Body of pancreas (tissue), 4 donors: ENCODE results near the gene IRX3.

Experiments used
- POLR2A ChIP-seq, 3 donors: fragments of 450-650 bp; IDR thresholded peaks; one replicate each; pipeline ENCODE4 v1.6.1; 2016; ENCODE audit warnings: antibody characterized with exemption in 3 of 3, mild to moderate bottlenecking in 2 of 3
- TF ChIP-seq, protein P1 (sequence below), 7 experiments: fragments of 450-650 bp in 4 of 7; fragments of 200-600 bp in 3 of 7; sonication (generic) in 3 of 7; IDR thresholded peaks; one replicate each; pipeline ENCODE4 v1.5.1; 2016 to 2019; ENCODE audit warnings: antibody characterized with exemption in 7 of 7

DNA sequence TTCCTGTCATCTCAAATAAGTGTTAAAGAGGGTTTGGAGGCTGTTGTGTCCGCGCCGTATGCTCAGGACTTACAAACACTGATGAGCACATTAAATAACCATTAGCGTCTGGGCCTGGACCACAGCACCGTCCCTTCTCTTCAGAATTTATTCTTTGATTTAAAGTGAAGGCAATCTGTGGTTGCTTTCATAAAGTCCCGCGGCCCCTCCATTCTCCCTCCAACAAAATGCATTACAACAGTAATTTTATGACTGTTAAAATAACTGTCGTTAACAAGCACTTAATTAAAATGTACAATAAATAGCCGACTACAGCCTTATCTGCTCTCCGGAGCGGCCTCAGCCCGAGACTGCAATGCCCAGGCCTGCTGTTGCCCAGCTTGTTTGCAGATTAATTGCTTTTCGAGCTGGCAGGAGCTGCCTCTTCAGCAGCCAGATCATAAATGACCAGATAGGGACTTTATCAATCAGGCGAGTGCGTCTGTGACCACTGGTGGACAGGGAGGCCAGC, 30.6 kb upstream of the IRX3 start:
- TF ChIP-seq, protein P1, sequence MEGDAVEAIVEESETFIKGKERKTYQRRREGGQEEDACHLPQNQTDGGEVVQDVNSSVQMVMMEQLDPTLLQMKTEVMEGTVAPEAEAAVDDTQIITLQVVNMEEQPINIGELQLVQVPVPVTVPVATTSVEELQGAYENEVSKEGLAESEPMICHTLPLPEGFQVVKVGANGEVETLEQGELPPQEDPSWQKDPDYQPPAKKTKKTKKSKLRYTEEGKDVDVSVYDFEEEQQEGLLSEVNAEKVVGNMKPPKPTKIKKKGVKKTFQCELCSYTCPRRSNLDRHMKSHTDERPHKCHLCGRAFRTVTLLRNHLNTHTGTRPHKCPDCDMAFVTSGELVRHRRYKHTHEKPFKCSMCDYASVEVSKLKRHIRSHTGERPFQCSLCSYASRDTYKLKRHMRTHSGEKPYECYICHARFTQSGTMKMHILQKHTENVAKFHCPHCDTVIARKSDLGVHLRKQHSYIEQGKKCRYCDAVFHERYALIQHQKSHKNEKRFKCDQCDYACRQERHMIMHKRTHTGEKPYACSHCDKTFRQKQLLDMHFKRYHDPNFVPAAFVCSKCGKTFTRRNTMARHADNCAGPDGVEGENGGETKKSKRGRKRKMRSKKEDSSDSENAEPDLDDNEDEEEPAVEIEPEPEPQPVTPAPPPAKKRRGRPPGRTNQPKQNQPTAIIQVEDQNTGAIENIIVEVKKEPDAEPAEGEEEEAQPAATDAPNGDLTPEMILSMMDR (IDR thresholded peaks at IDR 0.05) = no peak
- TF ChIP-seq POLR2A (IDR thresholded peaks at IDR 0.05) = no peak
